ENCODE data around the gene DDX17. TPM values are rescaled to one million over a fixed set of nuclear protein-coding genes. Genes with fewer than 3 reads are reported as not detected.

Gene DDX17
- total RNA-seq, 6 donors from 2014 or later: 428 to 2,078 (median 621) TPM

DNA sequence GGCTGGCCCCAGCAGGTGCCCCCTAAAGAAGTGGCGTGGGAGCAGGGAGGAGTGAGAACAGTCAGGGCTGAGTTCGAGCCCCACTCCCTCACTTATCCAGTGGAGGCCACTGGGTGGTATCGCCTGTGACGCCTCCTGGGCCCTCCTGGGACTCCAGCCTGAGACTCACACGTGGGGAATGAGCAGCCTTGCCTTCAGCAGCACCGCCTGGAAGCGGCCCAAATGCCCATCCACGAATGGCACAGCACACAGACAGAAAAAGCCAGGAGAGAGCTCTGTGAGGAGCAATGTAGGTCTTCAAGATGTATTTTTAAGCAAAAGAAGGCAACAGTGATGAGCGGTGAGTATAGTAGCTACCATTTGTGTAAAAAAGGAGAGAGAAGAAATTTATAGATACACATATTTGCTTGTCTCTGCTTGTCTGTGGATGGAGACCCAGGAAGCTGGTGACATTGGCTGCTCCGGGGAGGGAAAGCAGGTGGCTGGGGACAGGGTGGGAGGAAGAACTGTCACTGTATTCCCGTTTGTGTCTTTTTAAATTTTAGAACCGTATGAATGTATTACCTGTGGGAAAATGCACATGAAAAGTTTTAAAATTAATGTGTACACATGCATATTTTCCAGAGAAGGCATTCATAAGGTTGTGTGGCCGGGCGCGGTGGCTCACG is 64.4 kb downstream of the DDX17 start:
- Histone ChIP-seq H3K4me3 (no peak overlapping the region), H3K36me3 (no peaks in the 10 kb centered on the region), H3K27me3 (no peaks in the 10 kb centered on the region), H3K27ac (no peak overlapping the region), H3K4me1 (no peaks in the 10 kb centered on the region), H3K9me3 (no peaks in the 10 kb centered on the region)
- DNase-seq: no peak
- ATAC-seq (ENCODE audit: low FRiP score in 2 of 2): no peak
- TF ChIP-seq EP300 (IDR thresholded peaks at IDR 0.05) (no peak), POLR2A (IDR thresholded peaks at IDR 0.05) (no peak), POLR2AphosphoS5 (IDR thresholded peaks at IDR 0.05) (no peak)
- TF ChIP-seq, protein P1, sequence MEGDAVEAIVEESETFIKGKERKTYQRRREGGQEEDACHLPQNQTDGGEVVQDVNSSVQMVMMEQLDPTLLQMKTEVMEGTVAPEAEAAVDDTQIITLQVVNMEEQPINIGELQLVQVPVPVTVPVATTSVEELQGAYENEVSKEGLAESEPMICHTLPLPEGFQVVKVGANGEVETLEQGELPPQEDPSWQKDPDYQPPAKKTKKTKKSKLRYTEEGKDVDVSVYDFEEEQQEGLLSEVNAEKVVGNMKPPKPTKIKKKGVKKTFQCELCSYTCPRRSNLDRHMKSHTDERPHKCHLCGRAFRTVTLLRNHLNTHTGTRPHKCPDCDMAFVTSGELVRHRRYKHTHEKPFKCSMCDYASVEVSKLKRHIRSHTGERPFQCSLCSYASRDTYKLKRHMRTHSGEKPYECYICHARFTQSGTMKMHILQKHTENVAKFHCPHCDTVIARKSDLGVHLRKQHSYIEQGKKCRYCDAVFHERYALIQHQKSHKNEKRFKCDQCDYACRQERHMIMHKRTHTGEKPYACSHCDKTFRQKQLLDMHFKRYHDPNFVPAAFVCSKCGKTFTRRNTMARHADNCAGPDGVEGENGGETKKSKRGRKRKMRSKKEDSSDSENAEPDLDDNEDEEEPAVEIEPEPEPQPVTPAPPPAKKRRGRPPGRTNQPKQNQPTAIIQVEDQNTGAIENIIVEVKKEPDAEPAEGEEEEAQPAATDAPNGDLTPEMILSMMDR (IDR thresholded peaks at IDR 0.05): no peak
- 75 to 78% methylated on average over 14 to 16 of the region's 16 CpGs for WGBS, 2 donors

DNA sequence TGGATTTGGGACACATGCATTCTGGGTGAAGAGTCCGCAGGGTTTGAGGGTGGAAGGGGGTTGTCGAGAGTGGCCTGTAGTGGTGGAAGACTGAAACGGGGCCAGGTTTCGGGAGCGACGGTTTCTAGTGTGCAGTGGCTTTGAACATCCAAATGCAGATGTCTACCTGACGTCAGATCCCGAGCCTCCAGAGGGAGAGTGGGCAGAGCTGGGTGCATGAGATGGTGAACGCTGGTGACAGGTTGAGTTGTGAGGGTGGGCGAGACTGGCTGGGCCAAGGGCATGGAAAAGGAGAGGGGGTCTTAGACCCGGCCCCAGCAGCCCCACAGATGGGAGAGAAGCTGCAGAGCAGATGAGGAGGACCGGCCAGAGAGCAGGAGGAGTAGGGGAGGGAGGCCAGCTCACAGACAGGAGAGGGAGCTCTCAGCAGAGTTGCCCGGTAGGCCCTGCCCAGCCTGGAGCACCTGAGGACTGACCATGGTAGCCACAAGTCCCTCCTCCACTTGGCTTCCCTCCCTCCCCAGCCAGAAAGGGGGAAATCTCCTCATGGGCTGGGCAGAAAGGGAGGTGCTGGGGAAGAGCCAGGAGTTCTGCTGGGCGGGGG is 65.3 kb downstream of the DDX17 start:
- ATAC-seq (ENCODE audit: low FRiP score in 2 of 2) (no peak), DNase-seq (no peak)
- Histone ChIP-seq H3K4me3 (no peak overlapping the region), H3K9me3 (no peaks in the 10 kb centered on the region), H3K36me3 (no peaks in the 10 kb centered on the region), H3K27ac (no peak overlapping the region), H3K4me1 (no peaks in the 10 kb centered on the region), H3K27me3 (no peaks in the 10 kb centered on the region)
- TF ChIP-seq, protein P1 (IDR thresholded peaks at IDR 0.05): no peak
- TF ChIP-seq EP300 (IDR thresholded peaks at IDR 0.05) (no peak), POLR2AphosphoS5 (IDR thresholded peaks at IDR 0.05) (no peak), POLR2A (IDR thresholded peaks at IDR 0.05) (no peak)
- WGBS, 2 donors: 74 to 90% methylated on average over 10 to 14 of the region's 14 CpGs

GRCh38 chr22:38437416-38437815 is 68.7 kb downstream of the DDX17 start:
- Histone ChIP-seq H3K36me3 (no peaks in the 10 kb centered on the region), H3K9me3 (no peaks in the 10 kb centered on the region), H3K27ac (no peak overlapping the region), H3K27me3 (no peaks in the 10 kb centered on the region), H3K4me3 (no peak overlapping the region), H3K4me1 (no peaks in the 10 kb centered on the region)
- no peak for TF ChIP-seq POLR2AphosphoS5 (IDR thresholded peaks at IDR 0.05)
- TF ChIP-seq, protein P1 (IDR thresholded peaks at IDR 0.05): no peak
- TF ChIP-seq EP300 (IDR thresholded peaks at IDR 0.05): no peak
- no peak for TF ChIP-seq POLR2A (IDR thresholded peaks at IDR 0.05)
- DNase-seq (no peak), ATAC-seq (ENCODE audit: low FRiP score in 2 of 2) (no peak)
- 91 to 99% methylated on average over 9 of the region's 9 CpGs for WGBS, 2 donors

DNA sequence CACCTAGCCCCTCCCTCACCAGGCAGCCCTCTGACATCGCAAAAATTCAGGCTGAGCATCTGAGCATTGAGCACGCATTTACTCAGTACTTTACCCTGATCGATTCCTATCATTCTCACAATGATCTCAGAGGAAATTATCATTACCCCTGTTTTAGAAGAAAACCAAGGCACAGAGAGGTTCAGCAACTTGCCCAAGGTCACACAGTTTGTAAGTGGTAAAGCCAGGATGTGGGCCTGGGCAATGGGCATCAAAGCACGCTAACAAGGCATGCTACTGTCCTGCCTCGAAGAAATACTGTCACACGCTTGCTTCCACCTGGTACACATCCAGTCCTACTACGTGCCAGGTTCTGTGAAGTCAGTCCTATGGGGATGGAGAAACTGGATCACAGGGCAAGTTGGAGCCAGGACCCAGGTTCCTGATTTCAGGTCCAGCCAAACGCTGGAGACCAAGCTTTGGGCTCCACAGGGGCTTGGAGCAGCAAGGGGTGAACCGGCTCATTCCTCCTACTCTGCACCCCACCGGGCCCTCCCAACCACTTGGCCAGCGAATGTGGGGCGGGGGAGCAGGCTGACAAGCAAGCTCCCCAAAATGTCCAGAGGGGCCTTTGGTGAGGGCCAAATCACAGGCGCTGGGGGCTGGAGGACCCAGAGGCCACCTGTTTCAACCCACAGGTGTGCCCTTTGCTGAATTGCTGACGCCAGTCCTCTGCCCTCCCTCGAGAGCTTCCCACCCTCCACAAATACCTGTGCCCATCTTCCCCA is 69.3 kb downstream of the DDX17 start:
- Histone ChIP-seq H3K4me3 (no peak overlapping the region), H3K36me3 (no peaks in the 10 kb centered on the region), H3K27ac (no peak overlapping the region), H3K4me1 (no peaks in the 10 kb centered on the region), H3K27me3 (no peaks in the 10 kb centered on the region), H3K9me3 (no peaks in the 10 kb centered on the region)
- TF ChIP-seq POLR2A (IDR thresholded peaks at IDR 0.05): no peak
- TF ChIP-seq EP300 (IDR thresholded peaks at IDR 0.05): no peak
- TF ChIP-seq POLR2AphosphoS5 (IDR thresholded peaks at IDR 0.05): no peak
- TF ChIP-seq, protein P1 (IDR thresholded peaks at IDR 0.05): no peak
- ATAC-seq (ENCODE audit: low FRiP score in 2 of 2) (no peak), DNase-seq (no peak)
- 84 to 87% methylated on average over 15 of the region's 15 CpGs for WGBS, 2 donors

Data from upper lobe of left lung (tissue), 6 donors.